Measurements from ENCODE around the gene AIMP2.

AIMP2 gene

GRCh38 chr7:6031567-6031966 lies 22.5 kb downstream of the AIMP2 start:
- Histone ChIP-seq H2AFZ (ENCODE audit: low read length) (no peak overlapping the region), H3K4me1 (ENCODE audit: insufficient read depth, low read length, severe bottlenecking) (peaks cover 5% of the 10 kb centered on the region), H3K9ac (ENCODE audit: low read length) (no peak overlapping the region), H3K36me3 (ENCODE audit: insufficient read depth, low read length) (peaks cover 92% of the 10 kb centered on the region), H3F3A (ENCODE audit: insufficient read depth, low read length) (no peaks in the 10 kb centered on the region), H3K4me3 (ENCODE audit: low read depth, low read length, poor library complexity, severe bottlenecking) (no peak overlapping the region), H3K9me2 (ENCODE audit: low read depth, low read length) (no peaks in the 10 kb centered on the region), H3K27me3 (ENCODE audit: insufficient read depth, low read length) (no peaks in the 10 kb centered on the region), H3K9me3 (ENCODE audit: low read length) (no peaks in the 10 kb centered on the region), H3K4me2 (ENCODE audit: low read length) (no peak overlapping the region), H3K27ac (ENCODE audit: low read depth, low read length, poor library complexity, severe bottlenecking) (no peak overlapping the region), H4K20me1 (ENCODE audit: insufficient read depth, low read length) (no peaks in the 10 kb centered on the region), H3K79me2 (ENCODE audit: insufficient read depth, low read length) (no peaks in the 10 kb centered on the region)
- TF ChIP-seq EZH2 (IDR thresholded peaks at IDR 0.05; ENCODE audit: borderline replicate concordance, low read length) (no peak), CTCF (IDR thresholded peaks at IDR 0.05; ENCODE audit: low read length) (no peak)

- Histone ChIP-seq H4K20me1 (ENCODE audit: insufficient read depth, low read length) (no peaks in the 10 kb centered on the region), H2AFZ (ENCODE audit: low read length) (no peak overlapping the region), H3F3A (ENCODE audit: insufficient read depth, low read length) (no peaks in the 10 kb centered on the region), H3K36me3 (ENCODE audit: insufficient read depth, low read length) (peaks cover 92% of the 10 kb centered on the region), H3K27me3 (ENCODE audit: insufficient read depth, low read length) (no peaks in the 10 kb centered on the region), H3K4me3 (ENCODE audit: low read depth, low read length, poor library complexity, severe bottlenecking) (no peak overlapping the region), H3K27ac (ENCODE audit: low read depth, low read length, poor library complexity, severe bottlenecking) (no peak overlapping the region), H3K9ac (ENCODE audit: low read length) (no peak overlapping the region), H3K4me2 (ENCODE audit: low read length) (no peak overlapping the region), H3K4me1 (ENCODE audit: insufficient read depth, low read length, severe bottlenecking) (no peaks in the 10 kb centered on the region), H3K79me2 (ENCODE audit: insufficient read depth, low read length) (no peaks in the 10 kb centered on the region), H3K9me3 (ENCODE audit: low read length) (no peaks in the 10 kb centered on the region), H3K9me2 (ENCODE audit: low read depth, low read length) (no peaks in the 10 kb centered on the region)
- TF ChIP-seq CTCF (IDR thresholded peaks at IDR 0.05; ENCODE audit: low read length) = no peak
- TF ChIP-seq EZH2 (IDR thresholded peaks at IDR 0.05; ENCODE audit: borderline replicate concordance, low read length) = no peak
These were observed 23.1 kb downstream of the AIMP2 start for GRCh38 chr7:6032167-6032566.

- Histone ChIP-seq H3K9ac (ENCODE audit: low read length) (no peak overlapping the region), H3K27ac (ENCODE audit: low read depth, low read length, poor library complexity, severe bottlenecking) (no peak overlapping the region), H3K4me1 (ENCODE audit: insufficient read depth, low read length, severe bottlenecking) (no peaks in the 10 kb centered on the region), H3K36me3 (ENCODE audit: insufficient read depth, low read length) (peaks cover 92% of the 10 kb centered on the region), H4K20me1 (ENCODE audit: insufficient read depth, low read length) (no peaks in the 10 kb centered on the region), H3K9me3 (ENCODE audit: low read length) (no peaks in the 10 kb centered on the region), H3K9me2 (ENCODE audit: low read depth, low read length) (no peaks in the 10 kb centered on the region), H3K4me2 (ENCODE audit: low read length) (no peak overlapping the region), H2AFZ (ENCODE audit: low read length) (no peak overlapping the region), H3F3A (ENCODE audit: insufficient read depth, low read length) (no peaks in the 10 kb centered on the region), H3K27me3 (ENCODE audit: insufficient read depth, low read length) (no peaks in the 10 kb centered on the region), H3K4me3 (ENCODE audit: low read depth, low read length, poor library complexity, severe bottlenecking) (no peak overlapping the region), H3K79me2 (ENCODE audit: insufficient read depth, low read length) (no peaks in the 10 kb centered on the region)
- TF ChIP-seq EZH2 (IDR thresholded peaks at IDR 0.05; ENCODE audit: borderline replicate concordance, low read length) (no peak), CTCF (IDR thresholded peaks at IDR 0.05; ENCODE audit: low read length) (no peak)
These were observed 23.6 kb downstream of the AIMP2 start for GRCh38 chr7:6032641-6033040.

Measured in OCI-LY1 (cell line).